ENCODE data around the gene USP21. TPM values are rescaled to one million over a fixed set of nuclear protein-coding genes. Genes with fewer than 3 reads are reported as not detected.

USP21 gene
- total and polyA plus RNA-seq, 2 of the 8 experiments (the other 6 are each of a cell fraction or from before 2014, with no cell fraction given) = 23.9 to 36.3 TPM

GRCh38 chr1:161117759-161118581 is 41.3 kb upstream of the USP21 start, which contains the start of the genes NIT1 and PFDN2 (continued):
- TF ChIP-seq, protein P1, sequence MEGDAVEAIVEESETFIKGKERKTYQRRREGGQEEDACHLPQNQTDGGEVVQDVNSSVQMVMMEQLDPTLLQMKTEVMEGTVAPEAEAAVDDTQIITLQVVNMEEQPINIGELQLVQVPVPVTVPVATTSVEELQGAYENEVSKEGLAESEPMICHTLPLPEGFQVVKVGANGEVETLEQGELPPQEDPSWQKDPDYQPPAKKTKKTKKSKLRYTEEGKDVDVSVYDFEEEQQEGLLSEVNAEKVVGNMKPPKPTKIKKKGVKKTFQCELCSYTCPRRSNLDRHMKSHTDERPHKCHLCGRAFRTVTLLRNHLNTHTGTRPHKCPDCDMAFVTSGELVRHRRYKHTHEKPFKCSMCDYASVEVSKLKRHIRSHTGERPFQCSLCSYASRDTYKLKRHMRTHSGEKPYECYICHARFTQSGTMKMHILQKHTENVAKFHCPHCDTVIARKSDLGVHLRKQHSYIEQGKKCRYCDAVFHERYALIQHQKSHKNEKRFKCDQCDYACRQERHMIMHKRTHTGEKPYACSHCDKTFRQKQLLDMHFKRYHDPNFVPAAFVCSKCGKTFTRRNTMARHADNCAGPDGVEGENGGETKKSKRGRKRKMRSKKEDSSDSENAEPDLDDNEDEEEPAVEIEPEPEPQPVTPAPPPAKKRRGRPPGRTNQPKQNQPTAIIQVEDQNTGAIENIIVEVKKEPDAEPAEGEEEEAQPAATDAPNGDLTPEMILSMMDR (IDR thresholded peaks at IDR 0.05; ENCODE audit: control extremely low read depth in 1 of 3, insufficient read depth in 1 of 3, low read depth in 1 of 3, low read length in 3 of 3) = no peak
- TF ChIP-seq PHF8 (conservative IDR thresholded peaks at IDR 0.05; ENCODE audit: low read depth, low read length) (peak; percentile 86), ASH2L (IDR thresholded peaks at IDR 0.05; ENCODE audit: low read length) (peak; percentile 91), TAF1 (IDR thresholded peaks at IDR 0.05; ENCODE audit: low read depth, low read length) (peak; percentile 89), SP2 (IDR thresholded peaks at IDR 0.05; ENCODE audit: low read length) (no peak), RAD21 (IDR thresholded peaks at IDR 0.05 in 1 of 2, conservative IDR thresholded peaks at IDR 0.05 in 1 of 2; ENCODE audit: low read depth in 2 of 2, low read length in 2 of 2) (no peak), CREB1 (IDR thresholded peaks at IDR 0.05) (peak; percentile 92), RXRA (IDR thresholded peaks at IDR 0.05; ENCODE audit: insufficient read depth, low read depth, low read length) (no peak), SIN3A (conservative IDR thresholded peaks at IDR 0.05 in 1 of 2, IDR thresholded peaks at IDR 0.05 in 1 of 2; ENCODE audit: low read depth in 1 of 2, low read length in 2 of 2) (peak; percentile 87 to 93; a peak in 3 of 4 replicates), YY1 (IDR thresholded peaks at IDR 0.05; ENCODE audit: low read depth, low read length) (peak; percentile 95), SRF (IDR thresholded peaks at IDR 0.05; ENCODE audit: low read depth, low read length) (no peak), RBBP5 (IDR thresholded peaks at IDR 0.05; ENCODE audit: borderline replicate concordance, low read depth, low read length) (peak; percentile 89), KDM1A (IDR thresholded peaks at IDR 0.05; ENCODE audit: borderline replicate concordance, low read length) (no peak), MAX (IDR thresholded peaks at IDR 0.05) (peak; percentile 49; the same call in 1 of the 2 replicates)
